Measurements from ENCODE around the gene FGD6.

GRCh38 chr12:95150501-95150900, 66.8 kb downstream of the FGD6 start:
- TF ChIP-seq CTCF (IDR thresholded peaks at IDR 0.05; ENCODE audit: low read length) (no peak), EZH2 (IDR thresholded peaks at IDR 0.05; ENCODE audit: borderline replicate concordance, low read length) (no peak)
